HG03103 (cell line): ENCODE results near the gene TLE5.

Experiments used
- ATAC-seq: cut with Tn5 transposase; IDR thresholded peaks from one replicate; pipeline ENCODE4 v1.9.1; 2021; ENCODE audit warnings: low read depth; ENCODE audit not compliant: unreplicated experiment

Gene TLE5

GRCh38 chr19:3003046-3003445 is 59.2 kb downstream of the TLE5 start:
- ATAC-seq, result no peak
